Smooth muscle cell (in vitro differentiated cells): Measurements from ENCODE around the gene FTCD. TPM values are rescaled to one million over a fixed set of nuclear protein-coding genes. Genes with fewer than 3 reads are reported as not detected.
"Not testable (repeated sequence)": the region's sequence is repeated elsewhere in the genome, so short reads cannot be mapped to it uniquely, and the experiment has no call there.

Experiments used
- DNase-seq: peaks from one replicate; lab custom pipeline; 2025; ENCODE audit not compliant: unreplicated experiment; lab: John Stamatoyannopoulos, UW
- H2AFZ ChIP-seq: fragments of 200-600 bp; sonication (generic); 2 replicates; pipeline ENCODE4 v1.6.0; 2016; ENCODE audit warnings: antibody characterized with exemption, low read depth, mild to moderate bottlenecking
- H3F3A ChIP-seq: fragments of 200-600 bp; sonication (generic); 2 replicates; pipeline ENCODE4 v1.6.0; 2017; ENCODE audit warnings: antibody characterized with exemption, low read depth
- H3K27ac ChIP-seq: fragments of 200-600 bp; sonication (generic); 2 replicates; pipeline ENCODE4 v1.5.1; 2016; ENCODE audit warnings: low read depth, mild to moderate bottlenecking
- H3K27me3 ChIP-seq: fragments of 200-600 bp; sonication (generic); 2 replicates; pipeline ENCODE4 v1.6.1; 2016; ENCODE audit warnings: low read depth, mild to moderate bottlenecking
- H3K36me3 ChIP-seq: fragments of 200-600 bp; sonication (generic); 2 replicates; pipeline ENCODE4 v1.5.1; 2016; ENCODE audit warnings: low read depth
- H3K4me1 ChIP-seq: fragments of 200-600 bp; sonication (generic); 2 replicates; pipeline ENCODE4 v1.5.1; 2016; ENCODE audit warnings: low read depth
- H3K4me2 ChIP-seq: fragments of 200-600 bp; sonication (generic); 2 replicates; pipeline ENCODE4 v1.6.0; 2016; ENCODE audit warnings: mild to moderate bottlenecking
- H3K4me3 ChIP-seq: fragments of 200-600 bp; sonication (generic); 2 replicates; pipeline ENCODE4 v1.5.1; 2016; ENCODE audit warnings: mild to moderate bottlenecking
- H3K79me2 ChIP-seq: fragments of 200-600 bp; sonication (generic); 2 replicates; pipeline ENCODE4 v1.6.0; 2016; ENCODE audit warnings: low read depth, mild to moderate bottlenecking
- H3K9ac ChIP-seq: fragments of 200-600 bp; sonication (generic); 2 replicates; pipeline ENCODE4 v1.6.0; 2016; ENCODE audit warnings: low read depth
- H3K9me3 ChIP-seq: fragments of 200-600 bp; sonication (generic); replicated peaks from 2 replicates; pipeline ENCODE4 v1.5.1; 2016; ENCODE audit warnings: low read depth
- H4K20me1 ChIP-seq: fragments of 200-600 bp; sonication (generic); 2 replicates; pipeline ENCODE4 v1.6.0; 2016; ENCODE audit warnings: low read depth
- CTCF ChIP-seq: fragments of 200-600 bp; sonication (generic); IDR thresholded peaks from 2 replicates; pipeline ENCODE4 v1.5.1; 2017; ENCODE audit warnings: borderline replicate concordance, mild to moderate bottlenecking, antibody characterized with exemption; ENCODE audit not compliant: insufficient read depth, poor library complexity, severe bottlenecking
- WGBS: methylation state at CpG from one replicate; pipeline ENCODE4 v1.1.7; 2016; ENCODE audit warnings: low lambda C conversion rate; 5-methylcytosine and 5-hydroxymethylcytosine counted together
- polyA plus RNA-seq: library from polyadenylated mRNA; unstranded; fragments of >200 nt; fragmentation: Nextera tagmentation; extraction: Ambion mirVana; gene quantifications from 2 replicates; pipeline ENCODE4 v1.2.1, GENCODE V29; 2016
- total RNA-seq: library from RNA; depleted of rRNA; stranded (reverse); fragments of >200 nt; gene quantifications from 2 replicates; pipeline ENCODE4 v1.2.3, GENCODE V29; 2014

FTCD gene
- total and polyA plus RNA-seq, 2 experiments from 2014 or later, result 1.3 to 15.2 TPM

DNA sequence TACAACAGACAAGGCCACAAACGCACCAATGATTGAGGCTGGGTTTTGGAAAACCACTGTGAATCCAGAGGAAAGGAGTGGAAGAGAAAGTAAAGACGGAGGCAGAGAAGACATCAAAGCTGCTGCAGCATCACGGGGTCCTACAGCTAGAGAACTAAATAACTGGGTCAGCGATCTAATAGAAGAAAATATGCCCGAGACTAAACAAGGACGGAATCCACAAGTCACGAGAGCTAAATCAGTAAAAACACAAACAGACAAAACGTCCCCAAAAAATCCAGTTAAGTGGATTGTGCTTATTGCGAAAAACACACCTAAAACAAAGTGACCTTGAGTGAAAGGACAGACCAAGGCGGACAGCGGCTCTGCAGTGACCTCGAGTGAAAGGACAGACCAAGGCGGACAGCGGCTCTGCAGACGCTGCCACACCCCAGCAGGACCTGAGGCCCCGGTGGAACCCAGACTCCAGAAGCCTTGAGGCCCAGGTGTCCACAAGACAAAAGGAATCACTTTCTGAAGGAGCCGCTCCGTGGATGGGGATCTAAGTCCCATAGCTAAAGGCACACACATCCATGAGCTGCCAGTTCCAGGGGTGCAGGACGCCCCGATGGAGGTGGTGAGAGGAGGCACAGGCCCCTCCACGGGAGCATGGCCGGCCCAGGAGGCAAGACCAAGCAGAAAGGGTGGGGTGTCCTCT, 6.0 kb downstream of the FTCD start:
- Histone ChIP-seq H3K4me1 (peaks cover 9% of the 10 kb centered on the region), H3K4me3 (no peak overlapping the region), H3K9me3 (no peaks in the 10 kb centered on the region), H3F3A (no peaks in the 10 kb centered on the region), H3K79me2 (no peaks in the 10 kb centered on the region), H3K36me3 (no peaks in the 10 kb centered on the region), H3K4me2 (no peak overlapping the region), H3K27me3 (no peaks in the 10 kb centered on the region), H3K9ac (no peak overlapping the region), H2AFZ (no peak overlapping the region), H4K20me1 (no peaks in the 10 kb centered on the region), H3K27ac (no peak overlapping the region)
- WGBS, result 89% methylated on average over 22 of the region's 22 CpGs
- no peak for TF ChIP-seq CTCF
- DNase-seq, result no peak

DNA sequence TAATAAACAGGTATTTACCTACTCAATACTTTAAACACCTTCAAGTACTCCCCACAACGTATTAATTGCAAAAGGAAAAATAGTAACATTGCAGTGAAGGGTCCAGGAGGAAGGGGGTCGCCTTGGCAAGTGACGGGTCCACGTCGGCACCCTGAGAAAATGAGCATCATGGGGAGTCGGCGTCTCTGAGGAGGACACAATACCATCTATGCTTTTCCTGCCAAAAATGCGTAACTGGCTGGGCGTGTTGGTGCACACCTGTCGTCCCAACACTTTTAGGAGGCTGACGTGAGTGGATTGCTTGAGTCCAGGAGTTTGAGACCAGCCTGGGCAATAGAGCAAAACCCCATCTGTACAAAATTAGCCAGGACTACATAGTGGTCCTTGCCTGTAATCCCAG, 7.3 kb downstream of the FTCD start:
- no peak overlapping the region for H2AFZ ChIP-seq
- no peaks in the 10 kb centered on the region for H3K27me3 ChIP-seq
- H3K79me2 ChIP-seq, result no peaks in the 10 kb centered on the region
- peaks cover 3% of the 10 kb centered on the region for H3K4me1 ChIP-seq
- no peaks in the 10 kb centered on the region for H3K36me3 ChIP-seq
- H3K4me2 ChIP-seq, result no peak overlapping the region
- H3K4me3 ChIP-seq, result no peak overlapping the region
- no peak for DNase-seq
- WGBS, result 91% methylated on average over 11 of the region's 11 CpGs
- H4K20me1 ChIP-seq, result no peaks in the 10 kb centered on the region
- H3K9me3 ChIP-seq, result no peaks in the 10 kb centered on the region
- no peak for TF ChIP-seq CTCF
- H3F3A ChIP-seq, result peaks cover 5% of the 10 kb centered on the region
- H3K9ac ChIP-seq, result no peak overlapping the region
- no peak overlapping the region for H3K27ac ChIP-seq

DNA sequence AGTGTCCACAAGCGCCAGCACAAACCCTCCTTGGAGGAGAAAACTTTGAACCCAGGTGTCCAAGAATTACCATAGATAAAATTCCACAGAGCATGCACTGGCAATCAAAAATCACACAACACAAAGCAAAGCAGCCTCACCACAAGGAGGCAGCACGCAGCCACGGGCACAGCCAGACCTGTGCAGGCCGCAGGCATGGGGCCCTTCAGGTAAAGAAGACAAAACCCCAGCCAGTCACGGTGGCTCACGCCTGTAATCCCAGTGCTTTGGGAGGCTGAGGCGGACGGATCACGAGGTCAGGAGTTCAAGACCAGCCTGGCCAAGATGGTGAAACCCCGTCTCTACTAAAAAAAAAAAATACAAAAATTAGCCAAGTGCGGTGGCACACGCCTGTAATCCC, 8.0 kb downstream of the FTCD start:
- not testable (repeated sequence) for H3K79me2 ChIP-seq, H3K4me2 ChIP-seq, H3K36me3 ChIP-seq, H3K9me3 ChIP-seq, H3K27me3 ChIP-seq, H3K4me1 ChIP-seq, H2AFZ ChIP-seq, H3K9ac ChIP-seq, DNase-seq, H3K27ac ChIP-seq, H4K20me1 ChIP-seq, H3K4me3 ChIP-seq, H3F3A ChIP-seq
- peak; percentile 39 for TF ChIP-seq CTCF
- 77% methylated on average over 12 of the region's 12 CpGs for WGBS

GRCh38 chr21:46146856-46147255, 8.5 kb downstream of the FTCD start:
- peak; percentile 18 for TF ChIP-seq CTCF

More at GRCh38 chr21:46146856-46147255, 8.5 kb downstream of the FTCD start:
- Histone ChIP-seq H3K27ac (peak overlapping the region; percentile 1), H3K36me3 (no peaks in the 10 kb centered on the region), H3F3A (peaks cover 5% of the 10 kb centered on the region), H3K4me1 (no peaks in the 10 kb centered on the region), H3K9ac (no peak overlapping the region), H3K27me3 (no peaks in the 10 kb centered on the region), H4K20me1 (no peaks in the 10 kb centered on the region), H3K9me3 (no peaks in the 10 kb centered on the region), H3K4me2 (no peak overlapping the region), H3K4me3 (no peak overlapping the region), H2AFZ (no peak overlapping the region), H3K79me2 (no peaks in the 10 kb centered on the region)
- DNase-seq, result no peak
- WGBS, result 39% methylated on average over 14 of the region's 14 CpGs
